Raji (cell line): ENCODE results near the gene KIAA0930.

Experiments used
- POLR2A ChIP-seq: IDR thresholded peaks from 2 replicates; pipeline ENCODE4 v1.6.1; 2011; ENCODE audit warnings: low read depth, low read length, control low read depth; ENCODE audit not compliant: insufficient read depth

Gene KIAA0930

GRCh38 chr22:45268167-45268957 lies 27.7 kb upstream of the KIAA0930 start:
- TF ChIP-seq POLR2A: no peak

GRCh38 chr22:45265535-45265934 lies 24.8 kb upstream of the KIAA0930 start:
- TF ChIP-seq POLR2A: no peak

- no peak for TF ChIP-seq POLR2A
These were observed 23.0 kb upstream of the KIAA0930 start for GRCh38 chr22:45263463-45264269.

GRCh38 chr22:45262931-45263462 lies 22.3 kb upstream of the KIAA0930 start:
- TF ChIP-seq POLR2A: no peak

GRCh38 chr22:45262195-45262930 lies 21.7 kb upstream of the KIAA0930 start:
- TF ChIP-seq POLR2A: no peak

GRCh38 chr22:45261407-45262088 lies 20.9 kb upstream of the KIAA0930 start:
- no peak for TF ChIP-seq POLR2A

- no peak for TF ChIP-seq POLR2A
These were observed 19.2 kb upstream of the KIAA0930 start for GRCh38 chr22:45259754-45260394.

GRCh38 chr22:45254789-45255278 lies 14.1 kb upstream of the KIAA0930 start:
- TF ChIP-seq POLR2A: no peak

GRCh38 chr22:45254388-45254787 lies 13.7 kb upstream of the KIAA0930 start:
- no peak for TF ChIP-seq POLR2A

- no peak for TF ChIP-seq POLR2A
These were observed 12.4 kb upstream of the KIAA0930 start for GRCh38 chr22:45253039-45253641.

GRCh38 chr22:45251825-45252224 lies 11.1 kb upstream of the KIAA0930 start:
- TF ChIP-seq POLR2A: no peak

- TF ChIP-seq POLR2A: no peak
These were observed 8.3 kb upstream of the KIAA0930 start for GRCh38 chr22:45248832-45249561.
